Prostate gland (tissue), 2 donors: ENCODE measurements around the gene PVALB. TPM values are rescaled to one million over a fixed set of nuclear protein-coding genes. Genes with fewer than 3 reads are reported as not detected.

ENCODE experiments used
- DNase-seq: peaks from one replicate; pipeline ENCODE4 v3.0.0-alpha.2; 2019; ENCODE audit warnings: low spot score
- H3K27ac ChIP-seq, 2 donors: fragments of 200-600 bp; sonication (generic); 2 replicates each; pipeline ENCODE4 v1.5.1; 2017 to 2019
- H3K27me3 ChIP-seq: fragments of 200-600 bp; sonication (generic); replicated peaks from 2 replicates; pipeline ENCODE4 v1.5.1; 2019; ENCODE audit not compliant: insufficient read depth
- H3K36me3 ChIP-seq, 2 donors: fragments of 200-600 bp; sonication (generic); 1 replicate in 1 of 2; 2 replicates in 1 of 2; pipeline versions ENCODE4 v1.5.1 to v1.8.1; 2017 to 2019
- H3K4me1 ChIP-seq: fragments of 200-600 bp; sonication (generic); replicated peaks from 2 replicates; pipeline ENCODE4 v1.5.1; 2019
- H3K4me3 ChIP-seq, 2 donors: fragments of 200-600 bp; sonication (generic); 2 replicates each; pipeline ENCODE4 v1.5.1; 2017 to 2019
- H3K9me3 ChIP-seq: fragments of 200-600 bp; sonication (generic); 2 replicates; pipeline ENCODE4 v1.5.1; 2017
- POLR2A ChIP-seq: fragments of 450-650 bp; IDR thresholded peaks from one replicate; pipeline ENCODE4 v1.6.1; 2016; ENCODE audit warnings: antibody characterized with exemption, mild to moderate bottlenecking
- POLR2AphosphoS5 ChIP-seq: sonication (generic); formaldehyde crosslinking; IDR thresholded peaks from one replicate; pipeline ENCODE4 v1.6.1; 2017; ENCODE audit warnings: antibody characterized with exemption
- WGBS: methylation state at CpG from one replicate; pipeline ENCODE4 v1.1.5; 2018; 5-methylcytosine and 5-hydroxymethylcytosine counted together
- intact Hi-C: fragments of 100-400 bp; cut with DNase I; formaldehyde crosslinking; loops from one replicate; pipeline ENCODE4 v1.14.2; 2022
- total RNA-seq, 2 donors: library from RNA; depleted of rRNA; stranded (reverse); fragments of >200 nt; gene quantifications; one replicate each; pipeline ENCODE4 v1.1.0, GENCODE V29; 2016
- TF ChIP-seq, protein P1 (sequence below), 4 experiments: fragments of 200-600 bp in 2 of 4; fragments of 450-650 bp in 2 of 4; sonication (generic) in 2 of 4; IDR thresholded peaks; 1 replicate in 3 of 4; 2 replicates in 1 of 4; pipeline ENCODE4 v1.5.1; 2016 to 2019; ENCODE audit warnings: antibody characterized with exemption in 4 of 4, mild to moderate bottlenecking in 2 of 4, moderate library complexity in 2 of 4

PVALB gene
- total RNA-seq, 2 donors from 2014 or later: 3.1 TPM; not detected in 1

DNA sequence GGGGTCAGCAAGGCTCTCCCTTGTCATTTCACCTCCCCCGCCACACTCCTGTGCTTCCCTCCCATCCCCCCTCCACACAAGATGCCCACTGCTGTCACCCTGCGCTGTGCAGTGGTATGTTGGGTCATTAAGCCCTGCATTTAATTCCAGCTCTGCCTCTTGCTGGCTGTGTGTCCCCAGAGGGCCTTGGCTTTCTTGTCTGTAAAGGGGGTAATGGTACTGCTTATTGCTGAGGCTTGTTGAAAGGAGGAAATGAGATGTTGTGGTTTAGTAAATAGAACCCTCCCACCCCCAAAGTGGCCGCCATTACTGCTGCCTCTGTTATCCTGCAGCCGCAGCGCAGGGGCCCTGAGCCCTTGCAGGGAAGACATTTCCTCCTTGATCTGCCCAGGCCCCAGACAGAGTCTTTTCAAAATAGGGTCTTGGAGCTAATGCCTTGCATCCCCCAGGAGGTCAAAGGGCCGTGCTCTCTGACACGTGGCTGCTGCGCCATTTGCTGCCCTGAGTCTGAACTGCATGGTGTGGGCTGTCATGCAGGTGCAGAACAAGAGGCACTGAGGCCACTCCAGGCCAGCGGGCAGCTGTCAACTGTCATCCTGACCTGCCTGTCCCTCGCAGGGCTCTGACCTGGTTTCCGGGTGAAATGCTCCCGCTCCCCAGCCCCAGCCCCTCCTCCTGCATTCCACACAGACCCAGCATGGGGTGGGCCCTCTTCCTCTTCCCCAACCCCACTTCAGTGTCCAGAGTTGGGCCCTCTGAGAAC is 18.7 kb downstream of the PVALB start:
- Histone ChIP-seq H3K9me3 (no peaks in the 10 kb centered on the region), H3K4me3 (no peak overlapping the region), H3K27ac (no peak overlapping the region), H3K27me3 (peaks cover 12% of the 10 kb centered on the region), H3K36me3 (no peaks in the 10 kb centered on the region), H3K4me1 (no peaks in the 10 kb centered on the region)
- 81% methylated on average over 12 of the region's 12 CpGs for WGBS
- TF ChIP-seq POLR2A (no peak), POLR2AphosphoS5 (no peak)
- TF ChIP-seq, protein P1, sequence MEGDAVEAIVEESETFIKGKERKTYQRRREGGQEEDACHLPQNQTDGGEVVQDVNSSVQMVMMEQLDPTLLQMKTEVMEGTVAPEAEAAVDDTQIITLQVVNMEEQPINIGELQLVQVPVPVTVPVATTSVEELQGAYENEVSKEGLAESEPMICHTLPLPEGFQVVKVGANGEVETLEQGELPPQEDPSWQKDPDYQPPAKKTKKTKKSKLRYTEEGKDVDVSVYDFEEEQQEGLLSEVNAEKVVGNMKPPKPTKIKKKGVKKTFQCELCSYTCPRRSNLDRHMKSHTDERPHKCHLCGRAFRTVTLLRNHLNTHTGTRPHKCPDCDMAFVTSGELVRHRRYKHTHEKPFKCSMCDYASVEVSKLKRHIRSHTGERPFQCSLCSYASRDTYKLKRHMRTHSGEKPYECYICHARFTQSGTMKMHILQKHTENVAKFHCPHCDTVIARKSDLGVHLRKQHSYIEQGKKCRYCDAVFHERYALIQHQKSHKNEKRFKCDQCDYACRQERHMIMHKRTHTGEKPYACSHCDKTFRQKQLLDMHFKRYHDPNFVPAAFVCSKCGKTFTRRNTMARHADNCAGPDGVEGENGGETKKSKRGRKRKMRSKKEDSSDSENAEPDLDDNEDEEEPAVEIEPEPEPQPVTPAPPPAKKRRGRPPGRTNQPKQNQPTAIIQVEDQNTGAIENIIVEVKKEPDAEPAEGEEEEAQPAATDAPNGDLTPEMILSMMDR (IDR thresholded peaks at IDR 0.05): no peak
- intact Hi-C loops: no loop called here
- DNase-seq: no peak

DNA sequence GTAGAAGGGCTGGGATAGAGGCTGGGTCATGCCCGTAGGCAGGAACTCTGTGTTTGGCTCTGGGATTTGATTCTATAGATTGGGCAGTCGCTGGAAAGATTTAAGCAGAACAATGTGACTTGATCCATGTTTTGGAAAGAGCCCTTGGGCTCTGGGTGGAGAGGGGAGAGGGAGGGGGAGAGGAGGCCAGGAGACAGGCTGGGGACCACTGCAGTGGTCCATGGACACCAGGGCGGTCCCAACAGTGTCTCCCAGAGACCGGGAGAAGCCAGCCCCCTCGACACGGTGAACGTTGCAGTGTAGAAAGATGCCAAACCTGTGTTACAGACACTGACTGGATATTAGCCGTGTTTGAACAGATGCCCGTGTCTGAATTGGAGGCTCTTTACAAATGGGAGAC is 19.5 kb downstream of the PVALB start:
- 34% methylated on average over 9 of the region's 9 CpGs for WGBS
- DNase-seq: no peak
- Histone ChIP-seq H3K27me3 (peaks cover 12% of the 10 kb centered on the region), H3K4me1 (no peaks in the 10 kb centered on the region), H3K4me3 (no peak overlapping the region), H3K27ac (no peak overlapping the region), H3K9me3 (no peaks in the 10 kb centered on the region), H3K36me3 (no peaks in the 10 kb centered on the region)
- TF ChIP-seq, protein P1 (IDR thresholded peaks at IDR 0.05): no peak
- intact Hi-C loops: no loop called here

DNA sequence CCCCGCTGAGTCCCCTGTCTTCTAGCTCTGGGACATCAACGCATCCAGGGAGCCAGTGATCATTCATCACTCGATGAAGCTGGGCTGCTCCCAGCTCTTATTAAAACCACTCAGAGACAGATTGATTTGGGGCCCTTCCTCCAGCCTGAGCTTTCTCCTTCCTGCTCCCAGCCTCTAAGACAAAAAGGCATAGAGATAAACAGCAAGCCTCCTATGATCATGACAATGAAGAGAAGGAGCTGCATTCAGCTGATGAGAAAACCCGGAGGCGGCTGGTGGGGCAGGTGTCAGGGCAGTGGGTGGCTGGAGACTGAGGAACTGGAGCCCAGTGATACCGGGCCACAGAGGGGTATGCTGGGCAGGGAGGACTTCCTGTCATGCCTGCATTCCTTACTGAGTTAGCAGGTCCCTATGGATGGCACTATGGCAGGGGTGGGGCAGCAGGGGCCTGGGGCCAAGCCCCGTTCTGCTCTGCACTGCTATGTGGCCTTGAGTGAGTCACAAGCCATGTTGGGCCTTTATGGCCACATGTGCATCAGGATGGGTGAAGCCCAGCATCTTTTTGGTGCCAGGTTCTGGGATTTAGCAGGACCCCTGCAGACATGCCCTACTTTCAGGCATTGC is 20.2 kb downstream of the PVALB start:
- WGBS: 76% methylated on average over 7 of the region's 7 CpGs
- Histone ChIP-seq H3K4me1 (no peaks in the 10 kb centered on the region), H3K9me3 (no peaks in the 10 kb centered on the region), H3K27me3 (peaks cover 12% of the 10 kb centered on the region), H3K36me3 (no peaks in the 10 kb centered on the region), H3K27ac (no peak overlapping the region), H3K4me3 (no peak overlapping the region)
- DNase-seq: no peak
- TF ChIP-seq POLR2AphosphoS5: no peak
- TF ChIP-seq, protein P1 (IDR thresholded peaks at IDR 0.05): no peak
- TF ChIP-seq POLR2A: no peak
- intact Hi-C loops: no loop called here

DNA sequence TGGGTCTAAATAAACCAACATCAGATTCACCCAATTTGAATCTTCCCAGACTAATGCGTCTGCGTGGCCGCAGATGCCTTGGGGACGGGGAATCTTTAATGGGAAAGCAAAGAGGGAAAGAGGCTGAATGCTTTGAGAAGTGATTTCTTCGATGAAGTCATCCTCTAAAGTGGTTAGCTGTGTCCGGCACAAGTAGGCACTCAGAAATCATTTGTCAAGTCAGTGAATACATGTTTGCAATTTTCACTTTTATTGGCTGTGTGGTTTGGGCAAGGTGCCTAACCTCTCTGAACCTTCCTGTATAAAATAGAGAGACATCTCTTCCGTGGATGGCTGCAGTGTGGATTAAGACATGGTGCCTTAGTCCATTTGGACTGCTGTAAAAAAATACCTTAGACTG is 21.2 kb downstream of the PVALB start:
- H3K4me3 ChIP-seq: no peak overlapping the region
- no peaks in the 10 kb centered on the region for H3K9me3 ChIP-seq
- no peaks in the 10 kb centered on the region for H3K4me1 ChIP-seq
- DNase-seq: no peak
- peaks cover 12% of the 10 kb centered on the region for H3K27me3 ChIP-seq
- intact Hi-C loops: no loop called here
- TF ChIP-seq POLR2A: no peak
- TF ChIP-seq, protein P1 (IDR thresholded peaks at IDR 0.05): no peak
- no peak for TF ChIP-seq POLR2AphosphoS5
- WGBS: 48% methylated on average over 7 of the region's 7 CpGs
- no peak overlapping the region for H3K27ac ChIP-seq
- H3K36me3 ChIP-seq: no peaks in the 10 kb centered on the region

DNA sequence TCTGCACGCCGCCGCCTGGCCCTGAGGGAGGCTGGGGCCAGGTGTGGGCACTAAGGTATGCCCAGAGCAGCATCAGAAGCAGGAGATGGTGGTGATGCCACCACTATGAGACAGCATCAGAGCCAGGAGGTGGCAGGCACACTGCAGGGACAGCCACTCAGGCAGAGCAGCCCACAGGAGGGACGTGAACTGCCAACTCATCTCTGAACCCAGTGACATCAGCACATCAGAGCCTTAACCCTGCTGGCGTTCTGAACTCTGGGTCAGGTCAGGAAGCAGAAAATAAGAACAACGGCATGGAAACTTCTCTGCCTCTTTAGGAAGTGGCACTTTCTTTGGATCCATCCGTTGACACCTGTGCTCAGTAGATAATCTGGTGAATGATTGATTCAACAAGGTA is 26.2 kb downstream of the PVALB start:
- Histone ChIP-seq H3K9me3 (no peaks in the 10 kb centered on the region), H3K36me3 (no peaks in the 10 kb centered on the region), H3K4me3 (no peak overlapping the region), H3K27me3 (no peaks in the 10 kb centered on the region), H3K27ac (no peak overlapping the region), H3K4me1 (no peaks in the 10 kb centered on the region)
- DNase-seq: no peak
- intact Hi-C loops: no loop called here
- 33% methylated on average over 7 of the region's 7 CpGs for WGBS
- TF ChIP-seq, protein P1 (IDR thresholded peaks at IDR 0.05): no peak
- no peak for TF ChIP-seq POLR2AphosphoS5
- TF ChIP-seq POLR2A: no peak
